Measurements from ENCODE around the gene GSK3B.

DNA sequence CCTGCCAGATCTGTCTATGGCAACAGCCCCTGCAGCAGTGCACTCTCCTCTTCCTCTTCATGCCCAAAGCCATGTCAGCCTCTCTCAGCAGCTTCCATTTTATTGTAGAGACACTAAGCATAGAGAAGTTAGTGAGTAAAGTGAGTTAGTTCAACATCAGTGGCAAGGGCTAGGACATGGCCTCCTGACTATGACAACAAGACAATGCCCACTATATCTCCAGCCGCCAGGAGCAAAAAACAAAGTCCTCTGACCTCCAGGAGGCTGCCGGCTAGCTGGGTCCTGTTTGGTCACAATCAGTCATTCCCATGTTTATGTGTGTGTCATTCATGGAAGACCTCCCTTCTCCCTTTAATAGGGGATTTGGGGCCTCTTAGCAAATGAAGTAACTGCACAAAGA is 297.5 kb downstream of the GSK3B start:
- TF ChIP-seq, protein P1, sequence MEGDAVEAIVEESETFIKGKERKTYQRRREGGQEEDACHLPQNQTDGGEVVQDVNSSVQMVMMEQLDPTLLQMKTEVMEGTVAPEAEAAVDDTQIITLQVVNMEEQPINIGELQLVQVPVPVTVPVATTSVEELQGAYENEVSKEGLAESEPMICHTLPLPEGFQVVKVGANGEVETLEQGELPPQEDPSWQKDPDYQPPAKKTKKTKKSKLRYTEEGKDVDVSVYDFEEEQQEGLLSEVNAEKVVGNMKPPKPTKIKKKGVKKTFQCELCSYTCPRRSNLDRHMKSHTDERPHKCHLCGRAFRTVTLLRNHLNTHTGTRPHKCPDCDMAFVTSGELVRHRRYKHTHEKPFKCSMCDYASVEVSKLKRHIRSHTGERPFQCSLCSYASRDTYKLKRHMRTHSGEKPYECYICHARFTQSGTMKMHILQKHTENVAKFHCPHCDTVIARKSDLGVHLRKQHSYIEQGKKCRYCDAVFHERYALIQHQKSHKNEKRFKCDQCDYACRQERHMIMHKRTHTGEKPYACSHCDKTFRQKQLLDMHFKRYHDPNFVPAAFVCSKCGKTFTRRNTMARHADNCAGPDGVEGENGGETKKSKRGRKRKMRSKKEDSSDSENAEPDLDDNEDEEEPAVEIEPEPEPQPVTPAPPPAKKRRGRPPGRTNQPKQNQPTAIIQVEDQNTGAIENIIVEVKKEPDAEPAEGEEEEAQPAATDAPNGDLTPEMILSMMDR (IDR thresholded peaks at IDR 0.05), result no peak
- no peak for TF ChIP-seq POLR2A (IDR thresholded peaks at IDR 0.05)
